ELR (cell line): ENCODE measurements around the gene CEP135.

Experiments
- DNase-seq: peaks from one replicate; pipeline ENCODE4 v3.0.0-alpha.2; 2015; ENCODE audit warnings: low read depth

The CEP135 gene

DNA sequence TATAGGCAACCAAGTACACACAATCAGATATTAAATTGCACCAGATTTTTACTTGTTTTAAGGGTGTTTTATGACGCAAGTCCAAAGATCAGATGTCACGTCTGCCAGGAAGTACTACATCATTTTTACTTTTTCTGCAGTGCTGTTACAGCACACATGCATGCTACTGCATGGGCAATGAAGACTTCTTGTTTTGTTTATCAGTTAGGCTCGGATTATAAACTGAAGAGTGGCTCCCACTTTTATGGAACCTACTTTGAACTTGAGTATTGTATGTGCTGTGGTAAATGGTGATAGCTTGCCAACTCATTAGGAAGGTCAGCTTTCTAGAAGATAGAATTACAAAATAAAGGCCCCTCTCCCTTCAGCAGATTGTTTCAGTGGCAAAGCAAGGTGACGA is 131.6 kb downstream of the CEP135 start:
- no peak for DNase-seq

DNA sequence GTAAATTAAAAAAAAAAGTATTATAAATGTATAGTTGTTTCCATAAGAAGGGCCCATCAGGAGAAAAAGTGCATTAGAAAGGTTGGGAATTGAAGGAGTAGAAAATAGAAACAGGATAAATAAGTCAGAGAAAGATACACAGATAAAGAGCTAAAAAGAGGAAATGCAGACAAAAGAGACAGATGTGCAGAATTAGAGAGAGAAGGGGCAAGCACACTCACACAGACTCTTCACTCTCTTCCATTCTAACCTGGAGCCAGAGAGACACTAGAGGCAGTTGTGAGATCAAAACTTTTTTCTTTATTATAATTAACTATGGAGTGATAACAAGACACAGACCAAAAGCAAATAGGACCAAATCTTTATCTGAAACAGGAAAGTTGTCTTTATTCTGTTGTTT is 134.1 kb downstream of the CEP135 start:
- DNase-seq = no peak
